ENCODE results near the gene ZMAT5. TPM values are rescaled to one million over a fixed set of nuclear protein-coding genes. Genes with fewer than 3 reads are reported as not detected.

ZMAT5 gene
- total RNA-seq, 1 experiment from 2014 or later: 13.4 TPM

GRCh38 chr22:29707010-29707409 lies 59.8 kb downstream of the ZMAT5 start:
- ChIA-PET POLR2A (no interaction called here), CTCF (interaction anchor here (7.1 kb wide), 1 partner anchor 17 kb away, joined by 105 read pairs; no protein-coding TSS in a partner anchor)
- Mint-ChIP-seq H3K4me1 (peaks cover 31% of the 10 kb centered on the region), H3K9me3 (no peaks in the 10 kb centered on the region), H3K4me3 (no peak overlapping the region), H3K27me3 (ENCODE audit: low read depth) (peaks cover 36% of the 10 kb centered on the region), H3K36me3 (no peaks in the 10 kb centered on the region), H3K27ac (no peak overlapping the region)
- ATAC-seq (no peak), DNase-seq (ENCODE audit: low spot score) (no peak)
- TF ChIP-seq USF2 (CRISPR knock-in tag; IDR thresholded peaks at IDR 0.05) (no peak), PRDM15 (CRISPR knock-in tag; IDR thresholded peaks at IDR 0.05) (no peak), ZNF532 (CRISPR knock-in tag; IDR thresholded peaks at IDR 0.05; ENCODE audit: borderline replicate concordance) (no peak), STAT6 (CRISPR knock-in tag; conservative IDR thresholded peaks at IDR 0.05; ENCODE audit: low read depth) (no peak), JAZF1 (CRISPR knock-in tag; IDR thresholded peaks at IDR 0.05) (no peak), USF1 (CRISPR knock-in tag; IDR thresholded peaks at IDR 0.05) (no peak), HMGA2 (CRISPR knock-in tag; IDR thresholded peaks at IDR 0.05) (no peak), CDX4 (CRISPR knock-in tag; IDR thresholded peaks at IDR 0.05; ENCODE audit: borderline replicate concordance) (no peak), ETV6 (CRISPR knock-in tag; IDR thresholded peaks at IDR 0.05) (no peak), SOX15 (CRISPR knock-in tag; IDR thresholded peaks at IDR 0.05) (no peak), AR (CRISPR knock-in tag; IDR thresholded peaks at IDR 0.05) (no peak)

Data from WTC11 (cell line).